HEK293T (cell line): ENCODE results near the gene RNU11.
"Not testable (repeated sequence)": the region's sequence is repeated elsewhere in the genome, so short reads cannot be mapped to it uniquely, and the experiment has no call there.

Source experiments
- CTCF ChIA-PET: fragments of 350-600 bp; formaldehyde crosslinking; extraction: SDS; loops from one replicate; lab custom pipeline; 2021; ENCODE audit warnings: antibody characterized with exemption, inconsistent platforms; lab: Yijun Ruan, JAX
- POLR2A ChIA-PET: fragments of 350-600 bp; formaldehyde crosslinking; extraction: SDS; loops from one replicate; lab custom pipeline; 2020; ENCODE audit warnings: antibody characterized with exemption, inconsistent platforms; lab: Yijun Ruan, JAX
- DNase-seq: peaks from one replicate; pipeline ENCODE4 v3.0.0; 2012; ENCODE audit warnings: mixed read lengths; ENCODE audit errors: extremely low spot score
- ARNT ChIP-seq: fragments of 450-650 bp; IDR thresholded peaks from 2 replicates; pipeline ENCODE4 v1.6.1; 2017; ENCODE audit warnings: mild to moderate bottlenecking
- BHLHE40 ChIP-seq: fragments of 450-650 bp; IDR thresholded peaks from 2 replicates; pipeline ENCODE4 v1.6.1; 2016; ENCODE audit warnings: mild to moderate bottlenecking, moderate library complexity, borderline replicate concordance
- CTBP1 ChIP-seq: fragments of 450-650 bp; IDR thresholded peaks from 2 replicates; pipeline ENCODE4 v1.6.1; 2016; ENCODE audit warnings: borderline replicate concordance
- ELF4 ChIP-seq: fragments of 450-650 bp; IDR thresholded peaks from 2 replicates; pipeline ENCODE4 v1.6.1; 2017; ENCODE audit warnings: antibody characterized with exemption
- FOXA1 ChIP-seq: fragments of 450-650 bp; IDR thresholded peaks from 2 replicates; pipeline ENCODE4 v1.6.1; 2016; ENCODE audit warnings: mild to moderate bottlenecking
- FOXK2 ChIP-seq: fragments of 450-650 bp; IDR thresholded peaks from 2 replicates; pipeline ENCODE4 v1.6.1; 2016; ENCODE audit warnings: mild to moderate bottlenecking
- FOXM1 ChIP-seq: fragments of 450-650 bp; IDR thresholded peaks from 2 replicates; pipeline ENCODE4 v1.6.1; 2017; ENCODE audit warnings: mild to moderate bottlenecking, borderline replicate concordance
- HDGF ChIP-seq: fragments of 450-650 bp; IDR thresholded peaks from 2 replicates; pipeline ENCODE4 v1.6.1; 2017; ENCODE audit warnings: antibody characterized with exemption, borderline replicate concordance
- L3MBTL2 ChIP-seq: fragments of 450-650 bp; conservative IDR thresholded peaks from 2 replicates; pipeline ENCODE4 v1.6.1; 2016; ENCODE audit warnings: mild to moderate bottlenecking
- LEF1 ChIP-seq: fragments of 450-650 bp; IDR thresholded peaks from 2 replicates; pipeline ENCODE4 v1.6.1; 2017; ENCODE audit warnings: mild to moderate bottlenecking, borderline replicate concordance
- NFRKB ChIP-seq: fragments of 450-650 bp; IDR thresholded peaks from 2 replicates; pipeline ENCODE4 v1.6.1; 2016; ENCODE audit warnings: mild to moderate bottlenecking, moderate library complexity
- SP1 ChIP-seq: fragments of 450-650 bp; IDR thresholded peaks from 2 replicates; pipeline ENCODE4 v1.6.1; 2017
- SUZ12 ChIP-seq: fragments of 450-650 bp; IDR thresholded peaks from 2 replicates; pipeline ENCODE4 v1.6.1; 2016; ENCODE audit warnings: mild to moderate bottlenecking
- TARDBP ChIP-seq: fragments of 450-650 bp; IDR thresholded peaks from 2 replicates; pipeline ENCODE4 v1.6.1; 2016
- ZNF384 ChIP-seq: fragments of 450-650 bp; IDR thresholded peaks from 2 replicates; pipeline ENCODE4 v1.6.1; 2016
- TF ChIP-seq, protein P1 (sequence below): fragments of 450-650 bp; IDR thresholded peaks from 2 replicates; pipeline ENCODE4 v1.6.1; 2016

RNU11 gene

DNA sequence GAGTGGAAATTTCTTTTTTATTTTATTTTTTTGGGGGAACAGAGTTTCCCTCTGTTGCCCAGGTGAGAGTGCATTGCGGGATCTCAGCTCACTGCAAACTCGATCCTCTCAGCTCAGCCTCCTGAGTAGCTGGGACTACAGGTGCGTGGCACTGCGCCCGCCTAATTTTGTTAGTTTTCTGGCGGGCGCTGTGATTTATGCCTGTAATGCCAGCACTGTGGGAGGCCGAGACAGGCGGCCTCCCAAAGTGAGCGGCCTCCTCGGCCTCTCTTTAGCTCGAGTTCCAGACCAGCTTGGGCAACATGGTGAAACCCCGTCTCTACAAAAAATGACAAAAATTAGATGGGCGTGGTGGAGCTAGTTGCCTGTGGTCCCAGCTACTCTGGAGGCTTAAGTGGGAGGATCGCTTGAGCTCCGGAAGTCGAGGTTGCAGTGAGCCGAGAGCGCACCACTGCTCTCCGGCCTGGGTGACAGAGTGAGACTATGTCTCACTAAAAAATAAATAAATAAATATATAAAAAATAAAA is 22.9 kb downstream of the RNU11 start:
- no peak for TF ChIP-seq BHLHE40
- TF ChIP-seq, protein P1, sequence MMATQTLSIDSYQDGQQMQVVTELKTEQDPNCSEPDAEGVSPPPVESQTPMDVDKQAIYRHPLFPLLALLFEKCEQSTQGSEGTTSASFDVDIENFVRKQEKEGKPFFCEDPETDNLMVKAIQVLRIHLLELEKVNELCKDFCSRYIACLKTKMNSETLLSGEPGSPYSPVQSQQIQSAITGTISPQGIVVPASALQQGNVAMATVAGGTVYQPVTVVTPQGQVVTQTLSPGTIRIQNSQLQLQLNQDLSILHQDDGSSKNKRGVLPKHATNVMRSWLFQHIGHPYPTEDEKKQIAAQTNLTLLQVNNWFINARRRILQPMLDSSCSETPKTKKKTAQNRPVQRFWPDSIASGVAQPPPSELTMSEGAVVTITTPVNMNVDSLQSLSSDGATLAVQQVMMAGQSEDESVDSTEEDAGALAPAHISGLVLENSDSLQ = peak; percentile 93
- CTCF ChIA-PET = no interaction called here
- peak; percentile 7 for DNase-seq
- POLR2A ChIA-PET = interaction anchor here (0.6 to 2.4 kb wide), 3 partner anchors 19 to 65 kb away, joined by 3 to 8 read pairs (median 3); partner anchors contain the start of genes RNU11 and YTHDF2

DNA sequence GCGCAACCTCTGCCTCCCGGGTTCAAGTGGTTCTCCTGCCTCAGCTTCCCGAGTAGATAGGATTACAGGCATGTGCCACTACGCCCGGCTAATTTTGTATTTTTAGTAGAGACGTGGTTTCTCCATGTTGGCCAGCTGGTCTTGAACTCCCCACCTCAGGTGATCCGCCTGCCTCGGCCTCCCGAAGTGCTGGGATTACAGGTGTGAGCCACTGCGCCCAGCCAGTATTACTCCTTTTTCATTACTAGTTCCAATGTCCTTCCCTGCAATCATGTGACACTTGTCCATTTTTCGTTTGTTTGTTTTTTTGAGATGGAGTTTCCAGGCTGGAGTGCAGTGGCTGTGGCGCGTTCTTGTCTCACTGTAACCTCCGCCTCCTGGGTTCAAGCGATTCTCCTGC is 24.6 kb downstream of the RNU11 start:
- POLR2A ChIA-PET, DNase-seq, CTCF ChIA-PET: not testable (repeated sequence)

DNA sequence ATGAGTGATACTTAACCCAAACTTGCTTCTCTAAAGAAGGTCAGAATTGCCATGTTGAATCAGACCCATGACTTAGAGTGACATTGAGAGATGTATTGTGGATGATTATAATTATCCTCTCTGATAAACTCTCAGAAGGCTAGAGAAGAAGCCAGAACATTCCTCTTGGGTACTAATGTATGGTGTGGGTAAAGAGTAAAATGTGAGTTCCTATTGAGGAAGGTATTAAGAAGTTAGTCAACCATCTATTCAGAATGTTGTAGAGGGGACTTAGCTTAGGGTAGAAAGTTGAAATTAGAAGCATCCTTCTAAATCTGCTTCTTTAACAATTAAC is 27.5 kb downstream of the RNU11 start:
- ChIA-PET CTCF (interaction anchor here (0.6 kb wide), 2 partner anchors 178 to 735 kb away, joined by 4 to 5 read pairs; no protein-coding TSS in a partner anchor), POLR2A (no interaction called here)
- no peak for TF ChIP-seq ZNF384
- TF ChIP-seq, protein P1 = peak; percentile 60
- DNase-seq = no peak

- ChIA-PET POLR2A (interaction anchor here (2.3 kb wide), 1 partner anchor 11 kb away, joined by 7 read pairs; the partner anchor contains the start of gene GMEB1), CTCF (interaction anchor here (0.7 kb wide), 1 partner anchor 824 kb away, joined by 5 read pairs; no protein-coding TSS in a partner anchor)
- DNase-seq = no peak
- TF ChIP-seq CTBP1 = no peak
- TF ChIP-seq SP1 = no peak
- TF ChIP-seq FOXM1 = no peak
- no peak for TF ChIP-seq FOXK2
- TF ChIP-seq SUZ12 = no peak
- TF ChIP-seq ARNT = no peak
- no peak for TF ChIP-seq BHLHE40
- TF ChIP-seq, protein P1 = no peak
- TF ChIP-seq L3MBTL2 = no peak
- TF ChIP-seq ZNF384 = no peak
- no peak for TF ChIP-seq LEF1
- TF ChIP-seq NFRKB = no peak
- TF ChIP-seq ELF4 = no peak
- no peak for TF ChIP-seq TARDBP
- no peak for TF ChIP-seq HDGF
- TF ChIP-seq FOXA1 = no peak
Observed at GRCh38 chr1:28680151-28680550, 31.8 kb downstream of the RNU11 start.

DNA sequence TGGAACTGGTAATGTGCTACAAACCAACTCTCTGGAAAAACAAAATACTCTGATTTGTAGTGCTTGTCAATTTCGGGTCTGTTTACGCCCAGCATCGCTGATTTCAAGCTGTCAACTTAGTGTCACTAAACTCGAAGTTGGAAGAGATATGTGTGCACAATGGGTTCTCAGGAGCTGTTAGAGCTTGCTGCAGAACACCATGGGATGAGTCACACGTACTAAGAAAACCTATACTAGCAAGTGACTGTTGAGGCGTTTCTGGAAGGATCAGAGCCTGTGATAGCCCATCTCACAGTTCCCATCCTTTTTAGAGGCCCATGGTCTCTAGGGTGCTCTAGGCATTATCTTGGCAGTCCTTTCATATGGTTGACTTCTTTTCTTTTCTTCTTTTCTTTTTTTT is 34.4 kb downstream of the RNU11 start:
- ChIA-PET POLR2A (interaction anchor here (1.0 to 2.1 kb wide), 4 partner anchors 13 to 54 kb away, joined by 3 to 10 read pairs (median 4); partner anchors contain the start of genes GMEB1, RNU11 and YTHDF2), CTCF (interaction anchor here (0.5 kb wide), 1 partner anchor 1147 kb away, joined by 3 read pairs; no protein-coding TSS in a partner anchor)
- TF ChIP-seq CTBP1 (no peak), ARNT (no peak), HDGF (no peak), BHLHE40 (no peak), FOXK2 (no peak), FOXM1 (no peak), SUZ12 (no peak), TARDBP (no peak), FOXA1 (no peak), ELF4 (no peak), SP1 (no peak), L3MBTL2 (no peak), NFRKB (no peak), ZNF384 (no peak), LEF1 (no peak)
- TF ChIP-seq, protein P1 = no peak
- no peak for DNase-seq

DNA sequence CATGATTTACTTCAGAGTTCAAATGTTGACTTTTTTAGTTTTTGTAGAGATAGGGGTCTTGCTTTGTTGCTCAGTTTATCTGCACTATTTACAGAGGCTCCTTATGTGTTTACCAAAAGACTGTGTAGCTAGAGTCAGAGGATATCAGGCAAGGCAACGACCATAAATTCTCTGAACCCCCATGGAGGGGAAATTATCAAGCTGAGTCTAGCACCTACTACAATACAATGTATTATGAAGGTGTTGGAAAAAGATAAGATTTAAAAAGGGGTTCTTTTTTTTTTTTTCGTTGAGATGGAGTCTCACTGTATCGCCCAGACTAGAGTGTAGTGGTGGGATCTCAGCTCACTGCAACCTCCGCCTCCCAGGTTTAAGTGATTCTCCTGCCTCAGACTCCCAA is 36.5 kb downstream of the RNU11 start:
- POLR2A ChIA-PET = no interaction called here
- TF ChIP-seq HDGF (no peak), ZNF384 (no peak), SUZ12 (no peak), ARNT (no peak), BHLHE40 (no peak), ELF4 (no peak), FOXM1 (no peak), L3MBTL2 (no peak), FOXK2 (no peak), FOXA1 (no peak)
- CTCF ChIA-PET = no interaction called here
- no peak for DNase-seq

GRCh38 chr1:28691627-28692026 is 43.2 kb downstream of the RNU11 start:
- CTCF ChIA-PET, POLR2A ChIA-PET, DNase-seq: not testable (repeated sequence)
